HG02981 (cell line): ENCODE measurements around the gene CYP27B1.

Experiments
- ATAC-seq: cut with Tn5 transposase; IDR thresholded peaks from one replicate; pipeline ENCODE4 v1.9.1; 2021; ENCODE audit warnings: mild to moderate bottlenecking, moderate library complexity; ENCODE audit not compliant: unreplicated experiment

CYP27B1 gene

DNA sequence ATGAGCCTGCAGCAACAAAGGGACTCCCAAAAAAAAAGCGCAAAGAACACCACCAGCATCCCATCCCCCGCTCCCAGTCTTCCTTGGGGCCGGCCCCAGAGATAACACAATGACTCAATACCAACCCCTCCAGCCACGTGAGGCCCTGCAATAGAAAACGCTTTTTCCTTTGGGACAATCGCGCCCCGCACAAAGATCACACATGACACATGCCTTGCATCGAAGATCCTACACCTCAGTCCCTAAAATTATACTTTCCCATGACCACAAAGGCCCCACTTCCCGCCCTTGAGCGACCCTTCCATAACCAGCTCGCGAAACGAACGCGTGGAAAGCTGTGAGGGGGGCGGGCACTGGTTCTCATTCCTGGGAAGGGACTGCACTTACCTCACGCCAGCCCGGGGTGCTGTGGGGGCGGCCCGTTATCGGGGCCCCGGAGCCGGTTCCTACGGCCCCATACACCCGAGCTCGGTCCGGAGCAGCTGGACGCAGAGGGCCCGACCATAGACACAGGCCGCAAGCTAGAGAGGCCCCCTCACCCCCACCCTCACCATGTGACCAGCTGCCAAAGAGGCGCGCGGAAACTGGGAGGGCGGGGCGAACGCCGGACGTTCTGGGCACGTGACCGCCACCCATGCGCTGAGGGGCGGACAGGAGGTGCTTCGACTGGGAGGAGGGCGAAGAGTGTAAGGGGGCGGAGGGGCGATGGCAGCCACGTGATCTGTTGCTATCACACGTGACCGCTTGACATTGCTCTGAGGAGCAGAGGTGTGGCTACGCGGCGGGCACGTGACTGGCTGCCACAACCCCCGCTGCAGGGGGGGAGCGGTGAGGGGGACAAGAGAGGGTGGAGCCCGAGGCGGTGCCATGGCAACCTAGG is 14.8 kb downstream of the CYP27B1 start, which contains the start of gene CDK4:
Gene CDK4 (minus strand): TSS at position 523 of the 880 bp plus-strand sequence. CDS start 593 bp downstream, outside the sequence.
- peak; percentile 71 for ATAC-seq

DNA sequence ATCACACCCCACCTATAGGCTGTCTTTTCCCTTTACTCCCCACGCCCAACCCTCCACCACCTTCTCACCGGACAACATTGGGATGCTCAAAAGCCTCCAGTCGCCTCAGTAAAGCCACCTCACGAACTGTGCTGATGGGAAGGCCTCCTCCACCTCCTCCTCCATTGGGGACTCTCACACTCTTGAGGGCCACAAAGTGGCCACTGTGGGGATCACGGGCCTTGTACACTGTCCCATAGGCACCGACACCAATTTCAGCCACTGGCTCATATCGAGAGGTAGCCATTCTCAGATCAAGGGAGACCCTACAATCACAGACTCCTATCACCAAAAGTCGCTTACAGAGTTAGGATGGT is 15.5 kb downstream of the CYP27B1 start:
- no peak for ATAC-seq

- no peak for ATAC-seq
Measured at GRCh38 chr12:57750561-57751431, 16.1 kb downstream of the CYP27B1 start.

DNA sequence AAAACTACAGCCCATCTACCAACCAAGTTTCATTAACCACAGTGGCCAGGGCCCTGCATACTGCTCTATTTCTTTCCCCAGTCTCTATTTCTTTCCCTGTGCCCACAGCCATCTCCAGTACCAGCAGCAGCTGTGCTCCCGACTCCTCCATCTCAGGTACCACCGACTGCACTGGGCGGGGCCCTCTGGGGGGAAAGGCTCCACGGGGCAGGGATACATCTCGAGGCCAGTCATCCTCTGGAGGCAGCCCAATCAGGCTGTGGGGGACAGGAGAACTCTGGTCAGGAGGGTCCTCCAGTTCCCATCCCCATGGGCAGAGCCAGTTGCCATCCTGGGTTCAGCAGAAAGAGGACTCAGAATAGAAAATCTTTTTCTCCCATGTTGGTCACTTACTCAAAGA is 17.8 kb downstream of the CYP27B1 start:
- no peak for ATAC-seq

- no peak for ATAC-seq
Measured at GRCh38 chr12:57746025-57746424, 20.9 kb downstream of the CYP27B1 start.

DNA sequence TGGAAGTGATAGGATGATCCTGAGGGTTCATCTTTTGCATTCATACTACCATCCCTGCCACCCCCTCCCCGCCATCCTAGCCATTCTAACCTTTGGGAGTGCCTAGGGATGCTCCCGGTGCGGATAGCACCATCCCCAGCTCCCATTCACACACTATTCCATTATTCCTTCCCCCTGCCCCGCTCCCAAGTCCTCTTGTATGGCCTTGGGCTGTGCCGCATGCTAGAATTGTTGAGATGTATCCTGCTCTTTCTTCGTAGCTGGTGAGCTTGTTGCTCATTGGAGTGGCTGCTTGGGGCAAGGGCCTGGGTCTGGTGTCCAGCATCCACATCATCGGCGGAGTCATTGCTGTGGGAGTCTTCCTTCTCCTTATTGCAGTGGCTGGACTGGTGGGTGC is 21.4 kb downstream of the CYP27B1 start:
- ATAC-seq, result no peak

DNA sequence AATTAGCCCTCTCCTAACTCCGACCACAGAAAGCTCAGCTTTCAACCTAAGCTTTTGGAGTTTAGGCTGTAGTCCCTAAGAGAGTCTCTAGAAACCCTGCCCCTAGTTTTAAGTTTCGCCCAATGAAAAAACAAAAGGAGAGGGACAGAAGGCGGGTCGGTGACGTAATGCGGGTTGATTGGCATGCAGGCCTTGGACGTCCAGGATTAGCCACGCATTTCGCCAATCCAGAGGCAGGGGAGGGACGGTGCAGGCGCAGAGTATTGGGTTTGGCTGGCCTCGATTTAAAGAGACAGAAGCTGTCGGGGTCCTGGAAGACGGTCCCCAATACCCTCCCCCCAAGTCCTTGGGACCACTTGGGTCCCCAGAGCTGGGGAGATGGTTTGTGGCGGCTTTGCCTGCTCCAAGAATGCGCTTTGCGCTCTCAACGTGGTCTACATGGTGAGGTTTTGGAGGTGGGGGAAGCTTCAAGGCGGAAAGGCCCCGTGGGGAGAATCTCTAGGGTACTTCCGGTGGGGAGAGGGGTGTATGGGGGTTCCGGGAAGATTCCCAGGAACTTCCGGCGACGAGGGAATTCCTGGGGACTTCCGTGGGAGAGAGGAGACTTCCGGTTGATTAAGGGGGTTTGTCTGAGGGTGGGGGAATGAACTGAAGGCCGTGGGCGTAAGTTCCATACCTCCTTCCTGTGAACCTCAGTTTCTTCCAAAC is 21.9 kb downstream of the CYP27B1 start, which contains the start of gene TSPAN31:
Gene TSPAN31 (plus strand): TSS at position 263 of the 708 bp plus-strand sequence. CDS start 116 bp downstream, at position 379.
- ATAC-seq, result peak; percentile 75

DNA sequence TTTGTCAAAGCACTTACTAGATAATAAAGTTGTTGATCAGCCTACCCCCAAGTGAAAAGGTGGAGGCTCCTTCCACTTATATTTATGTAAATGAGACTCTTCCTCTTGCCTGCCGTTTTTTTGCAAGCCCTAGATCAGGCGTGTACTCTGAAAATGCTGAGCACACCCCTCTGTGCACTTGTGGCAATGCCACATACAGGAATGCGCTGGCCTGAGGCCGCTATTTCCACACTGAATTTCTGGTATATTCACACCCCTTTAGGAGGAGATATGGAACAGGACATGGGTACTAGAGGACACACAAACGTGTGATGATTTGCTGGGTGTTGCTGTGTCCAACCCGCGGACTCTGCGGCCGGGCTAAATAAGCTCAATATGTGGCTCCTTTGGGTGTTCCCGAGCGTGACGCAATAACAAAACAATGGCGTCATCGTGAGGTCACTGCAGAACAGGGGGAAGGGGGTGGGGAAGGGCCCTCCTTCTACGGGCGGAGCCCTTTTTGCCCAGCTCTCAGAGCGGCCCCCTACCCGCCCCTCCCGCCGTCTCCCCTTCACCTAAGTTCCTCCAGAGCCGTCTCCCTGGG is 22.6 kb downstream of the CYP27B1 start:
- ATAC-seq, result peak; percentile 36

GRCh38 chr12:57743769-57744168 is 23.1 kb downstream of the CYP27B1 start:
- ATAC-seq, result no peak

GRCh38 chr12:57741844-57742738 is 24.8 kb downstream of the CYP27B1 start:
- ATAC-seq, result peak; percentile 48

- no peak for ATAC-seq
Measured at GRCh38 chr12:57741413-57741789, 25.5 kb downstream of the CYP27B1 start.

- peak; percentile 57 for ATAC-seq
Measured at GRCh38 chr12:57740656-57741412, 26.0 kb downstream of the CYP27B1 start.

- no peak for ATAC-seq
Measured at GRCh38 chr12:57739914-57740538, 26.9 kb downstream of the CYP27B1 start.

- ATAC-seq, result no peak
Measured at GRCh38 chr12:57739387-57739786, 27.5 kb downstream of the CYP27B1 start.

- no peak for ATAC-seq
Measured at GRCh38 chr12:57738661-57739237, 28.1 kb downstream of the CYP27B1 start, which contains the start of gene AGAP2. TSS of gene AGAP2 (minus strand) at chr12:57738742. CDS start at chr12:57738246, 496 bp downstream.

- no peak for ATAC-seq
Measured at GRCh38 chr12:57737467-57738460, 29.1 kb downstream of the CYP27B1 start.
